HG03108 (cell line): ENCODE measurements around the gene LRRC32.

Experiments
- ATAC-seq: cut with Tn5 transposase; IDR thresholded peaks from one replicate; pipeline ENCODE4 v1.9.1; 2021; ENCODE audit warnings: moderate library complexity; ENCODE audit not compliant: unreplicated experiment

The LRRC32 gene, protein sequence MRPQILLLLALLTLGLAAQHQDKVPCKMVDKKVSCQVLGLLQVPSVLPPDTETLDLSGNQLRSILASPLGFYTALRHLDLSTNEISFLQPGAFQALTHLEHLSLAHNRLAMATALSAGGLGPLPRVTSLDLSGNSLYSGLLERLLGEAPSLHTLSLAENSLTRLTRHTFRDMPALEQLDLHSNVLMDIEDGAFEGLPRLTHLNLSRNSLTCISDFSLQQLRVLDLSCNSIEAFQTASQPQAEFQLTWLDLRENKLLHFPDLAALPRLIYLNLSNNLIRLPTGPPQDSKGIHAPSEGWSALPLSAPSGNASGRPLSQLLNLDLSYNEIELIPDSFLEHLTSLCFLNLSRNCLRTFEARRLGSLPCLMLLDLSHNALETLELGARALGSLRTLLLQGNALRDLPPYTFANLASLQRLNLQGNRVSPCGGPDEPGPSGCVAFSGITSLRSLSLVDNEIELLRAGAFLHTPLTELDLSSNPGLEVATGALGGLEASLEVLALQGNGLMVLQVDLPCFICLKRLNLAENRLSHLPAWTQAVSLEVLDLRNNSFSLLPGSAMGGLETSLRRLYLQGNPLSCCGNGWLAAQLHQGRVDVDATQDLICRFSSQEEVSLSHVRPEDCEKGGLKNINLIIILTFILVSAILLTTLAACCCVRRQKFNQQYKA

DNA sequence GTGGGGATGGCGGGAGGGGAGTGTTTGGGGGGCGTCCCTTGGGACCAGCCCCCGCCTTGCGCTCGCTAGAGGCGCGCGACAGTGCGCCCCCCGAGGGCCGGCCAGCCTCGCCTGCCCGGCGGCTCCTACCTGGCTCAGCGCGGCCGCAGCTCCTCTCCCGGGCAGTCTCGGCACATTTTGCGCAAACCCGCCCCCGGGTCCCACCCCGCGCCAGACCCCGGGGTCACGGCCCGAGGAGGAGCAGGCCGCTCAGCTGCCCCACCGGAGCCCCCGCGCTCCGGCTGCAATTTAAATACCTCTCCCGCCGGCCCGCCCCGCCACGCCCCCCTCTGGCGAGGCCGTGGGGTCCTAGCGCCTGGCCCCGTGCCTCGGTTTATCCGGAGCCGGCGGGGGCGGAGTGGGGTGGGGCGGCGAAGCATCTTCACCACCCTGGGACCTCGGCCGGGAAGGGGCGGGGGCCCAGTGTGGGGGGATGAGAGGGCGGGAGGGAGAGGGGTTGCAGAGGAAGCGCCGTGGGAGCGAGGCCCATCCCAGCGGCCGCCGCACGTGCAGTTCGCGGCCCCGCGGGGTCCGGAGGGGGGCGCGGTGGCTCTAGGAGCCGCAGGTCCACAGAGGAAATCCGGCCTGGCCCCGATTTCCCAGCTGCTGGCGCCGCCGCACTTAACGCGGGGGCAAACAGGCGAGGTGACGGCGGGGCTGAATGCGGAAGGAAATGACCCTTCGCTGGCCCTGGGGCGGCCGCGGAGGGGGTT lies at the start of gene LRRC32:
Gene LRRC32, minus strand, starts transcription at position 263 of the 752 bp plus-strand sequence. CDS start 4,793 bp downstream, outside the sequence.
- no peak for ATAC-seq

DNA sequence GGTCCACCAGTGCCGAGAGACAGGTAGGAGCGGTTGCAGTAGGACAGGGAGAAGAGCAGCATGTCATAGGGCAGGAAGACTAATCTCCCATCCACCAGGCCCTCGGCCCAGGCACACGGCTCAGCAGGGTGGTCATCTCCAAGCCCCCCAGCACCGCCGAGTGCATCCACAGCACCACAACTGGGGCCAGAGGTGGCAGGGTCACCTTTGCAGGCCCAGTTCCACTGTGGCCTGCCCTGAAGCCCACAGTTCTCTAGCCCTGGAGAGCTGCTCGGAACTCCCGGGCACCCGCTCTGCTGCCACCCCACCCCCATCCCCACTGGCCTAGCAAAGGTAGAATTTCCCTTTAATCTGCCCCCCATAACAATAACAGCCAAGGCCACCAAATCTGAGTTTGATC lies 49.1 kb upstream of the LRRC32 start:
- ATAC-seq = no peak

DNA sequence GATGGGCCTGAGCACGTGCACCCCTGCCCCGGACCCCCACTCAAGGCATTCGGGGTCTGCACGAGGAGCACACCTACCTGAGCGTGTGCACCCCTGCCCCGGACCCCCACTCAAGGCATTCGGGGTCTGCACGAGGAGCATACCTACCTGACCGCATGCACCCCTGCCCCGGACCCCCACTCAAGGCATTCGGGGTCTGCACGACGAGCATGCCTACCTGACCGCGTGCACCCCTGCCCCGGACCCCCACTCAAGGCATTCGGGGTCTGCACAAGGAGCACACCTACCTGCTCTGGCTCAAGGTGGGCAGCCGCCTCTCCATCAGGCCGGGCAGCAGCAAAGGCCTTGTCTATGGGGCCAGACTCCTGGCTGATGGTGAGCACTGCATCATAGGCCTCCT lies 48.7 kb upstream of the LRRC32 start:
- no peak for ATAC-seq

DNA sequence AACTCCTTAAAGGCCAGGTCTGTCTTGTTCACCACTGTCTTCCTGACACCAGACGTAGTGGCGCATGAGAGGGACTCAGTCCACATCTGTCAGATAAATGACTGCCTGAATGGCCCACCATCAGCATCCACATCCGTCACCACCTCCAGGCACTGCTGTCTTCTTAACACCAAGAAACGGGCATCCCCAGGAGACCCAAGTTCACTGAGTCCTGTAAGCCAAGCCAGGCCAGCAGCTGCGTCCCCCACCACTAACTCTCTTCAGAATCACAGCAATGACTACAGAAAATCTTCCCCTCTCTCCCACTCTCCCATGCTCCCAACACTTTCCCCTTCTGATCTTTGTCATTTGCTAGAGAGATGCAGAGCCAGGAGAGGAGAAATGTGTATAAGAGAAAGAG lies 47.3 kb upstream of the LRRC32 start:
- ATAC-seq = no peak

DNA sequence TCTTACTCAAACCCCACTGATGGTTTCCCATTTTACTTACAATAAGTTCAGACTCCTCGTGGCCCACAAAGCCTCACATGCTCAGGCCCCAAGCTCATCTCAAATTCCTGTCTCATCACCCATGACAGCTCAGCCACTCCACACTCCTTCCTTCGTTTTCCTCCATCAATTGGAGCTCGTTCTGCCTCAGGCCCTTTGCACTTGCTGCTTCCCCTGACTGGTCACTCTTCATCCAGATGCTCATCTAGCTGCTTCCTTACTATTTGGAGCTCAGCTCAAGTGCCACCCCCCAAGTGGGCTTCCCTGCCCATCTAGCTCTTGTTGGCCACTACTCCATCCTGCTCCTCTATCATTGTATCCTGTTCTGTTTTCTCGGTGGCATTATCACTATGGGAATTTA lies 46.8 kb upstream of the LRRC32 start:
- ATAC-seq = no peak

DNA sequence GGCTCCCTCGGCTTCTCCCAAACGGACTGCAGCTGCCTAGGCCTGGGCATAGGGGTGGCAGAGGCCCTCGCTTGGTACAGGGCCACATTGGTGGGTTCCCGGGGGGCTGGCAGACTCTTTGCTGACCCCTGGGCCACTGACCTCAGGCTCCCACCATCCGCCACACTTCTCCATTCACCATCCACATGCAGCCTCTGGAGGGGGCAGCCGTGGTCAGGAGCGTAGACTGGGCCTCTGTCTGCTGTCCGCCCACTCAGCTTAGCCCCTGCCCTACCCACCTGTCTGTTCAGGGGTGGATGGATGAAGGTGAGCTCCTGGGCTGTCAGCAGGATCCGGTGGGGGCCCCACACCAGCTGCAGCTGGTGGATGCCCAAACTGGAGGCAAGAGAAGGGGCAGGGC lies 45.7 kb upstream of the LRRC32 start:
- no peak for ATAC-seq

DNA sequence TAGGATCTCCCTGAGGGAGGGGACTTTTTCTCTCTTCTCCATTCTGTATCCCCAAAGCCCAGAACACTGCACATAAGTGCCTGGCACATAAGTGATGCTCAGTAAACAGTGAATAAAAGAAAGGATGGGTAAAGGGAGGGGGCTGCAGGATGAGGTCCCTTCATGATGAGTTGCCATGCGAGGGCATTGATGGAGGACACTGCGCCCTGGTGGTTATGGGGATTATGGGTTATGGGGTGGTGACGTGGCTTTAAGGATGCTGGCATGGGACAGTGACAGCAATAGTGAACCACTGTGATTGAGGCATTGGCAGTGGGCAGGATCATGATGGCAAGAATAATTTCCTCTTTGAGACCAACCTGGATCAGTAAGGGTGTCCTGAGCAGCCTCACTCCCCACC lies 43.9 kb upstream of the LRRC32 start:
- ATAC-seq = no peak

DNA sequence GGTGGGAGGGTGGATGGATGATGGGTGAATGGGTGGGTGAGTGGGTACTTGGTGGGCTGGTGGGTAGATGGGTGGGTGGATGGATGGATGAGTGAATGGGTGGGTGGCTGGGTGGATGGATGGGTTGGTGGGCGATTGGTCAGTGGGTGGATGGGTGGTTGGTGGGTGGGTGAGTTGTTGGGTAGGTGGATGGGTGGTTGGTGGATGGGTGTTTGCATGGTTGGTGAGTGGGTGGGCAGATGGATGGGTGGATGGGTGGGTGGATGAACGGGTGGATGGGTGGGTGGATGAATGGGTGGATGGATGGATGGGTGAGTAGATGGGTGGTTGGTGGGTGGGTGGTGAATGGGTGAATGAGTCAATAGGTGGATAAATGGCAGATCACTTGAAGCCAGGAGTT lies 43.0 kb upstream of the LRRC32 start:
- no peak for ATAC-seq

DNA sequence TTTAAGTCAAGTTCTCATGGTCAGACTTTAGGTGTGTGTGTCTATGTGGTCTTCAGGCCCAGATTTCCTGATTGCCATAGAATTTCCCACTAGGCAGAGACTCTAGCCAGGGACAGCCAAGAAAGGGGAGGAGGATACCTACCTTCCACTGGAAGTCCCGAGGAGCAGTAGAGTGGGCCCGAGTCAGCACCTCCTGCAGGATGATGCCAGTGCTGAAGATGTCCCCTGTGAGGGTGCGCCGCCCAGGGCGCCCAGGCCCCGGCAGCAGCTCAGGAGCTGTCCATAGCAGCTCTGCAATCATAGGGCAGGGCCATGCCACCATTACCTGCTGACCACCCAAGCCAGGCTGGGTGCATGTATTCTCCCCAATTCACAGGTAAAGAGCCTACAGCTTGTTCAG lies 41.6 kb upstream of the LRRC32 start:
- ATAC-seq = no peak

DNA sequence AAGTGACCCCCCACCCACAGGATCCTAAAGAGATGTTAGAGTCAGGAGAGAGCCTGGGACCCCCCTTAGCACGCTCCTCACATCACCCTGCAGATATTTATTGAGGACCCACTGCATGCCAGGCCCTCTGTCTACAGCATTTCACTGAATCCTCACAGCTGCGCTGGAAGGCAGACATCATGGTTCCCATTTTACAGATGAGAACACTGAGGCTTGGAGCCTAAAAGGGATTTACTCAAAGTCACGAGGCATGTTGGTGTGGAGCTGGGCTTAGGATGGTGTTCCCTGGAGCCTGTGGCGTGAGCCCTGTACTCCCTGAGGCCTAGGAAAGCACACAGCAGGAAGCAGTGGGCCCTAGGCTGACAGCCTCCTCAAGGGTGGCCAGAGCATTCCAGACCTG lies 39.2 kb upstream of the LRRC32 start:
- ATAC-seq = no peak

DNA sequence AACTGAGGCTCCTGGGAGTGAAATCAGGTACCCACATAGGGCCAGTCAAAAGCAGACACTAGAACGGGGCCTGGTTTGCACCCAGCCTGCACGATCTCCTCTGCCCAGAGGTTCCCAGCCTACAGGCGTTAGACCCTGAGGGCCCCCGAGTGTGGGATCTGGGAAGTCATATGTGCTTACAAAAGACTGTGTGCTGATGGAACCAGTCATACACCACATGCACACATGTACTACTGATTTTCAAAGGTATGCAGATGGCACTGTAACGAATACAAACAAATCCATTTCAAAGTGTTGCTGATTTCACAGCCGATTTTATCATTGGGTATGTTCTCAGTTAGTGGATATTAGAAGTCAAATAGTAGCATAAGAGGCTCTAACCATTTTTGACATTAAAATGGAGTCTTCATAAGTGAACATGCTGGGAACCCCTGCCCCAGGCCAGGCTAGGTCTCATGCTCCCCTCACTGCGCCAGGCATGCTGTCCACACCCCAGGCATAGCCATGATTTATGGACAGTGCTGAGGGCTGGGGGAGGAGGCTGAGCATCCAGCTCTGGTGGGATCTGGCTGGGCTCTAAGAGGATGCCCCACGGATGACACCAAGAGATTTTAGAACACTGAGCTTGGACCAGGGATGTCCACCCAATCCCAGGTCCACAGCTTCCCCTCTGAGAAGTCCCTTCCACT lies 38.6 kb upstream of the LRRC32 start:
- ATAC-seq = no peak

DNA sequence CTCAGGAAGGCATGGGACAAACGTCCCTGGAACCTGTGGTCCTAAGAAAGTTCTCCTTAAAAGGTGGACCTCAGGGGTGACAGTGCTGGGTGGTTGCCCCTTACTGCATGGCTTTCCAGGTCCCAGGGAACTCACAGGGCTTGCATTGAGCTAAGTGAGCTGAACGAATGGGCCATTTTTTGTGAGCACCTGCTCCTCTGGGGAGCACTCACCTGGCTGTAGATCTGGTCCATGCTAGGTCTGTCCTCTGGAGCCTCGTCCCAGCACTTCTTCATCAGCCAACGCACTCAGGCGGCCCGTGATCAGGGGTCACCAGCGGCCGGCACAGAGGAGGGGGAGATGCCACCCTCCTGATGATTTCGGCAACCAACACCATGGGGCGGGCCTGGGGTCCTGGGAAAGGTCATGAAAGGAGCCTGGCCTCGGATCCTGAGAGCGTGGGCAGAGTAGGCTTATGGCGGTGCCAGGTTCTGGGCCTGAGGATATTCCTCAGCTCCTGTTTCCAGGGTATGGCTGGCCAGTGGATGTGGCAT lies 36.8 kb upstream of the LRRC32 start:
- ATAC-seq = no peak

DNA sequence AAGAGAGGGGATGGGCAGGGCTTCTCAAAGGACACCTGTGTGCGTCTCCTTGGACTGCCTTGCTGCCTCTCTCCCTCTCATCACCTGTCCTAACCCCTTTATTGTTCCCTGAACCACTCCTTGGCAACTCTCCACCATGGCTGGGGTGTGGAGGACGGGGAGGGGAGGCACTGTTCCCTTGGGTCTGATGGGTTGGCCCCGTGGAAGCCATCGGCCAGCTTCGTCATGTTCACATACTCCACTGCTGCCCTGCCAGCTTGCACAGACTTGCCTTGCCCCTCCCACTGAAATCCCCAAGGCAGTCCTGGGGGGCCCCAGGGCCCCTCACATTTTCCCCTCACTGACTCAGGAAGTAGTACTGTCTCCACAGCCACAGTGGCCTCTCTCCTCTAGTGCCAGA lies 36.1 kb upstream of the LRRC32 start:
- ATAC-seq = no peak

DNA sequence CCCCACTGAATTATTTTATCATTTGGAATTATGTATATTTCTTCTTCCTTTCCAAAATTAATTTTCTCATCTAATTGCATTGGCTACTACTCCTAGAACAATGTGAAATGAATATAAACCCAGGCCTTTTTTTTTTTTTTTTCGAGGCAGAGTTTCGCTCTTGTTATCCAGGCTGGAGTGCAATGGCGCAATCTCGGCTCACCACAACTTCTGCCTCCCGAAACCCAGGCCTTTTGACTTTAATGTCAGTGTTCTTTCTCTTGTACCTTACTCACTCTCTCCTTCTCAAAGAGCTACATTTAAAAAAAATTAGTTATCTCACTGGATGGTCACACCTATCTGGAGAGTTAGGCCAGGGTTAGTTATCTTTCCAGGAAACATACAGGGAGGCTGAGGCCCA lies 35.3 kb upstream of the LRRC32 start:
- ATAC-seq = no peak

DNA sequence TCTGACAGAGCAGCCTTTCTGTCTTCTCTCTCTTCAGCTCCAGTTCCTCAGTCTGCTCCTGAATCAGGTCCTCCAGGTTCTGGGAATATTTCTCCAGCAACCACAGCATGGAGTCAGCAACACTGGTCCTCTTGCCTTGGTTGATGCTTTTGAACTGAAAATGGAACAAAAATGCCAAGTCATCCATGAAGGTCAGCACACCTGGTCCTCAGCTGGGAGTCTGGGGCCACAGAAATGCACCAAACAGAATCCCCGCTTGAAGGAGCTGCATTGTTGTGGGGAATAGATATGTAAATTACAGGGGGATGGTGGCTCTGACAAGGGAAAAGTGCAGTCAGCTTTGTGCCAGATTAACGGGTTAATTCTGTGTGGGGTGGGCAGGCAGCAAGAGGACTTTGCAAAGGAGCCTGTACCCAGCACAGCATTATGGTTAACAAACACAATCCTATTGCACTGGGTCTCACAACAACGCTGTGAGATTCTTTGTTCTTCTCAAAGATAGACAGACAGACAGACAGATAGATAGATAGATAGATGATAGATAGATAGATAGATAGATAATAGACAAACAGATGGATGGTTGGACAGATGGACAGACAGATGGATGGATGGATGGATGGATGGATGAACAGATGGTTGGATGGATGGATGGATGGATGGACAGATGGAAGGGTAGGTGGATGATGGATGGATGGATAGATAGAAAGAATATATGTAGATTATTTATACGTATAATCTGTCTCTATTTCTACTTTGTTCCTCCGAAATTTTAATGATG lies 33.8 kb upstream of the LRRC32 start:
- ATAC-seq = no peak

DNA sequence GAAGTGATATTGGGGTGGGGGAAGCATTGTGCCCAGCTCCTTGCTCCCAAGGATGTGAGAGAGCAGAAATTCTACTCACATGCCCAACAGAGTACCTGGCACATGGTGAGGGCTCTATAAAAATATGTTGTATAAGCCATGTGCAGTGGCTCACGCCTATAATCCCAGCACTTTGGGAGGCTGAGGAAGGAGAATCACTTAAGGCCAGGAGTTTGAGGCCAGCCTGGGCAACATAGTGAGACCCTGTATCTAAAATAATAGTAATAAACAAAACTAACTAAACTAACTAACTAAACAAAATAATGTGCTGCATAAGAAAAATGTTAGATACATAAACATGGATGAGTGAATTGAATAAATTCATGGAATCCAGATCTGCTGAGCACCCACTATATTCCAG lies 33.2 kb upstream of the LRRC32 start:
- ATAC-seq = no peak

DNA sequence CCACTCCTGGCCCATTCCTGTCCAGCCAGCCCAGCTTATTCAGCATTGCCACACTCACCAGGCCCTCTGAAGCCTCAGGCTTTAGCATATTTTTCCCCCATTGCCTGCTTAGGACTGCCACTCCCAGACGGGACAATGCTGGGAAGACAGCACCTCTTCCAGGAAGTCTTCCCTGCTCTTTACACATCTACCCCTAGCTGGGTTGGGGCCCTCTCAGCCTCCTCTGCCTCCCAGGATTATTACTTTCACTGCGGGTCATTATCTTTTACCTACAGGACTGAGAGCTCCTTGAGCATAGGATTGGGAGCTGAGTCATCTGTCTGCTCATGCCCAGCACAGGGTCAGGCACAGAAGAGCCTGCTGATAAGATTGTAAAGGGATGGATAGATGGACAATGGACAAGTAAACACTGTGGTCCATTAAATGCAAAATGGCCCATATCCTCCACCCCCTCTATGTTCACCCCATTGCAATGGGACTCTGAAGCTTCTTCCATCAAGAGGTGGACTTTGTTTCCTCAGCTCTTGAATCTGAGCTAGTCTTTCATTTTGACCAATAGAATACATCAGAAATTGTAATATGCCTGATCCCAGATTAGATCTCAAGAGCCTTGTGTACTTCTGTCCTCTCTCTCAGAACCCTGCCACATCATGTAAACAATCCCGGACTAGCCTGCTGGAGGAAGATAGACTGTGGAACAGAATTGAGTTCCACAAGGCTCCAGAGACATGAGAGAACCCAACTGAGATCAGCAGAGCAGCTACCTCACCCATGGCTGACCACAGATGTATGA lies 32.0 kb upstream of the LRRC32 start:
- ATAC-seq = no peak

DNA sequence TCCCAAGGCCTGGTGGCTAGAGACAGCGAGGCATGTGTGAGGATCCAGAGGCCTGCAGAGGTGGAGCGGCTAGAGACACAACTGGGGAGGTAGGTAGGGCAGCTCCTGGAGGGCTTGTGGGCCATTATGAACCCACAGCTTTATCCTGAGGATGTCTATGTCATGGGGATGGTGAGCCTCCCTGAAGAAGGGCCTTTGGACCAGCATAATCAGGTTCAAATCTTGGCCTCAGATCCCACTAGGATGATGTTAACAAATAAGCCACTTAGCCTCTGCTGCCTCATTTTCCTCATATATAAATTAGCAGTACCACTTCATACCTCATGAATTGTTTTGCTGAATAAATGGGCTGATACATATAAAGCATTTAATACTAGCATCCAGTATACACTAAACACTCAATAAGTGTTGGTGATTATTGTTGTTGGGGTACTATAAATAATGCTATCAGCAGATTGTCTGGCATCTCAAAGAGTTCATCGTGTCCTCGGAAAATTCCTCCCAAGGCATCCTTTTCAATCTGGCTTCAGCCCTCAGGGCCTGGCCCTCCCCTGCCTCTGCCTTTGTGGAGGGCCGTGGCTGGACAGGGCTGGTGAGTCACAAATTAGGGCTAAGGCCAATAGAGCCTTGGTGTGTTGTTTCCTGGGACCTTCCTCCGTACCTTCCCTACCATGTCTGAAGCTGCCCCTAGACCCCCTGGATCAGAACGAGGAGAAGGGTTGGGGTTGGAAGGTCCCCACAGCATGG lies 30.9 kb upstream of the LRRC32 start:
- no peak for ATAC-seq
